ENCODE data around the gene ZDHHC5.

- TF ChIP-seq EP300 (IDR thresholded peaks at IDR 0.05) (no peak), POLR2A (IDR thresholded peaks at IDR 0.05; ENCODE audit: low read depth) (no peak), CTCF (IDR thresholded peaks at IDR 0.05) (no peak), POLR2AphosphoS5 (IDR thresholded peaks at IDR 0.05) (no peak)
These were observed 35.4 kb downstream of the ZDHHC5 start for GRCh38 chr11:57703341-57703740.

Data from esophagus muscularis mucosa (tissue), 4 donors.